ENCODE measurements around the gene VWA3B.

DNA sequence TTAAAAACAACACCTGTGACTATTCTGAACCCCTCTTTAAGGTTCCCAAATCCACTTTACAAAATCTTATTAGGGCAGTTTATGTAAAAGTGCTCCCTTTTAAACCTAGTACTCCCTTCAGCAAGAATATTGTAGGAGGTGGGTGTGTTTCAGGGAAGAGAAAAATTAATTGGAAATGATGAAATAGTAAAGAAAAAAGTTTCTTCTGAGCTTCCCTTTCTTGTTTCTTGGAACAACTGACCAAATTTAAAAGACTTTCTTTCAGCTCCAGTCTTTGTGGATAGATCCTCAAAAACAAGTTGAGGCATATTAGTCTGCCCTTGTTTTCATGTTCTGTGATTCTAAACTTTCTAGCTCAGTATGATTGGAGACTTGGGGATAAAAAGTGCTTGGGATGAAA is 3.0 kb downstream of the VWA3B start:
- TF ChIP-seq, protein P1, sequence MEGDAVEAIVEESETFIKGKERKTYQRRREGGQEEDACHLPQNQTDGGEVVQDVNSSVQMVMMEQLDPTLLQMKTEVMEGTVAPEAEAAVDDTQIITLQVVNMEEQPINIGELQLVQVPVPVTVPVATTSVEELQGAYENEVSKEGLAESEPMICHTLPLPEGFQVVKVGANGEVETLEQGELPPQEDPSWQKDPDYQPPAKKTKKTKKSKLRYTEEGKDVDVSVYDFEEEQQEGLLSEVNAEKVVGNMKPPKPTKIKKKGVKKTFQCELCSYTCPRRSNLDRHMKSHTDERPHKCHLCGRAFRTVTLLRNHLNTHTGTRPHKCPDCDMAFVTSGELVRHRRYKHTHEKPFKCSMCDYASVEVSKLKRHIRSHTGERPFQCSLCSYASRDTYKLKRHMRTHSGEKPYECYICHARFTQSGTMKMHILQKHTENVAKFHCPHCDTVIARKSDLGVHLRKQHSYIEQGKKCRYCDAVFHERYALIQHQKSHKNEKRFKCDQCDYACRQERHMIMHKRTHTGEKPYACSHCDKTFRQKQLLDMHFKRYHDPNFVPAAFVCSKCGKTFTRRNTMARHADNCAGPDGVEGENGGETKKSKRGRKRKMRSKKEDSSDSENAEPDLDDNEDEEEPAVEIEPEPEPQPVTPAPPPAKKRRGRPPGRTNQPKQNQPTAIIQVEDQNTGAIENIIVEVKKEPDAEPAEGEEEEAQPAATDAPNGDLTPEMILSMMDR (IDR thresholded peaks at IDR 0.05) = no peak
- TF ChIP-seq POLR2AphosphoS5 (IDR thresholded peaks at IDR 0.05) (no peak), POLR2A (IDR thresholded peaks at IDR 0.05) (no peak)

All from prostate gland (tissue), 2 donors.